ENCODE measurements around the gene DUSP28. TPM values are rescaled to one million over a fixed set of nuclear protein-coding genes. Genes with fewer than 3 reads are reported as not detected.

The DUSP28 gene
- total RNA-seq, 1 experiment from 2014 or later: 11.3 TPM

Other genes with a start within 250 kb of the DUSP28 start
- 73.9 and 78.1 TPM in 2 replicates for gene GPC1, start 124.7 kb upstream of the DUSP28 start, total RNA-seq (2014; rRNA removed; shearing (Covaris generic))
- gene ANKMY1, start 2.4 kb upstream of the DUSP28 start, total RNA-seq (2014; rRNA removed; shearing (Covaris generic)): 6.3 and 6.7 TPM in 2 replicates
- gene RNPEPL1, start 8.1 kb downstream of the DUSP28 start, total RNA-seq (2014; rRNA removed; shearing (Covaris generic)): 6.0 and 8.4 TPM in 2 replicates
- 23.1 and 27.4 TPM in 2 replicates for gene CAPN10, start 26.4 kb downstream of the DUSP28 start, total RNA-seq (2014; rRNA removed; shearing (Covaris generic))
- 0.04 and 0.30 TPM in 2 replicates for gene GPR35, start 65.1 kb downstream of the DUSP28 start, total RNA-seq (2014; rRNA removed; shearing (Covaris generic))
- not detected in 2 replicates for gene AQP12B, start 122.5 kb downstream of the DUSP28 start, total RNA-seq (2014; rRNA removed; shearing (Covaris generic))
- gene AQP12A, start 131.5 kb downstream of the DUSP28 start, total RNA-seq (2014; rRNA removed; shearing (Covaris generic)): not detected in 2 replicates